Measurements from ENCODE around the gene TRPV6.

GRCh38 chr7:142854372-142855113 lies 31.0 kb downstream of the TRPV6 start, which contains the start of gene EPHB6:
- TF ChIP-seq BHLHE40 (IDR thresholded peaks at IDR 0.05; ENCODE audit: low read depth, low read length), result no peak
- no peak for TF ChIP-seq CTCF (conservative IDR thresholded peaks at IDR 0.05; ENCODE audit: low read depth, low read length)
- no peak for TF ChIP-seq MAFK (IDR thresholded peaks at IDR 0.05; ENCODE audit: low read depth, low read length)
- TF ChIP-seq MAZ (IDR thresholded peaks at IDR 0.05; ENCODE audit: borderline replicate concordance, low read depth, low read length), result no peak
- no peak for TF ChIP-seq USF2 (IDR thresholded peaks at IDR 0.05; ENCODE audit: low read depth, low read length)
- TF ChIP-seq RFX5 (IDR thresholded peaks at IDR 0.05; ENCODE audit: low read depth, low read length), result no peak
- TF ChIP-seq SMC3 (IDR thresholded peaks at IDR 0.05; ENCODE audit: low read depth, low read length), result no peak
- TF ChIP-seq RAD21 (IDR thresholded peaks at IDR 0.05; ENCODE audit: low read length), result no peak
